GM12801 (cell line): ENCODE measurements around the gene POLA2.

ENCODE experiments used
- TF ChIP-seq, protein P1 (sequence below): IDR thresholded peaks from one replicate; pipeline ENCODE4 v1.5.1; 2011; ENCODE audit warnings: control low read depth; ENCODE audit not compliant: insufficient read length; ENCODE audit errors: extremely low read depth

POLA2 gene

GRCh38 chr11:65226103-65226442 lies 35.7 kb upstream of the POLA2 start:
- TF ChIP-seq, protein P1, sequence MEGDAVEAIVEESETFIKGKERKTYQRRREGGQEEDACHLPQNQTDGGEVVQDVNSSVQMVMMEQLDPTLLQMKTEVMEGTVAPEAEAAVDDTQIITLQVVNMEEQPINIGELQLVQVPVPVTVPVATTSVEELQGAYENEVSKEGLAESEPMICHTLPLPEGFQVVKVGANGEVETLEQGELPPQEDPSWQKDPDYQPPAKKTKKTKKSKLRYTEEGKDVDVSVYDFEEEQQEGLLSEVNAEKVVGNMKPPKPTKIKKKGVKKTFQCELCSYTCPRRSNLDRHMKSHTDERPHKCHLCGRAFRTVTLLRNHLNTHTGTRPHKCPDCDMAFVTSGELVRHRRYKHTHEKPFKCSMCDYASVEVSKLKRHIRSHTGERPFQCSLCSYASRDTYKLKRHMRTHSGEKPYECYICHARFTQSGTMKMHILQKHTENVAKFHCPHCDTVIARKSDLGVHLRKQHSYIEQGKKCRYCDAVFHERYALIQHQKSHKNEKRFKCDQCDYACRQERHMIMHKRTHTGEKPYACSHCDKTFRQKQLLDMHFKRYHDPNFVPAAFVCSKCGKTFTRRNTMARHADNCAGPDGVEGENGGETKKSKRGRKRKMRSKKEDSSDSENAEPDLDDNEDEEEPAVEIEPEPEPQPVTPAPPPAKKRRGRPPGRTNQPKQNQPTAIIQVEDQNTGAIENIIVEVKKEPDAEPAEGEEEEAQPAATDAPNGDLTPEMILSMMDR = no peak

GRCh38 chr11:65227879-65228278 lies 33.9 kb upstream of the POLA2 start:
- TF ChIP-seq, protein P1 = no peak

DNA sequence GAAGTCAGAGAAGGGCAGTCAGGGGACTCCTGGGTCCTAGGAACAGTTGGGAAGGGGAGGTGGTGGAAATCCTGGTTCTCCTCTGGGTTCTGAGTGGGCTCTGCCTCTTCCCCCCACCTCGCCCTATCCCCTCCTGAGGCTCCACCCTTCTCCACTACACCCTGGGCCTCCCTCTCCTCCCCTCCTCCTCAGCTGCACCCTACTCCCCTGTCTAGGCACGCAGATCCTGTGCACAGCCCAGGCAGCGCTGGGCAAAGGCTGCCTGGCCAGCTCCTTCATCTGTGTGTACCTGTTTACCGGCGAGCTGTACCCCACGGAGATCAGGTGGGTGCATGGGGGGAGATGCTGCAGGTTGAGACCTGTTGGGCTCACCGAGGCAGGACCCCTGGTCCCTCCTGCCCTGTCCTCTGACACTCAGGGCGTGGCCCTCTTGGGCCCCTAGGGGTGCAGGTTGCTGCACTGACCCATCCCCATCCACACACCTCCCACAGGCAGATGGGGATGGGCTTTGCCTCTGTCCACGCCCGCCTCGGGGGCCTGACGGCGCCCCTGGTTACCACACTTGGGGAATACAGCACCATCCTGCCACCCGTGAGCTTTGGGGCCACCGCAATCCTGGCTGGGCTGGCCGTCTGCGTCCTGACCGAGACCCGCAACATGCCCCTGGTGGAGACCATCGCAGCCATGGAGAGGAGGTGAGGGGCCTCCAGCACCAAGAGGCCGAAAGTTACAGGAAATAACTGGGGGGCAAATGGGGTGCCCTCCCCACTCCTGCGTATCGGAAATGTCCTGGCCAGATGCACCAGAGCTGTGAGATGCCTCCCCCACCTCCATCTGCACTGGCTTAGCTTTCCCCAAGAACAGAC lies 25.3 kb upstream of the POLA2 start:
- TF ChIP-seq, protein P1 = no peak

DNA sequence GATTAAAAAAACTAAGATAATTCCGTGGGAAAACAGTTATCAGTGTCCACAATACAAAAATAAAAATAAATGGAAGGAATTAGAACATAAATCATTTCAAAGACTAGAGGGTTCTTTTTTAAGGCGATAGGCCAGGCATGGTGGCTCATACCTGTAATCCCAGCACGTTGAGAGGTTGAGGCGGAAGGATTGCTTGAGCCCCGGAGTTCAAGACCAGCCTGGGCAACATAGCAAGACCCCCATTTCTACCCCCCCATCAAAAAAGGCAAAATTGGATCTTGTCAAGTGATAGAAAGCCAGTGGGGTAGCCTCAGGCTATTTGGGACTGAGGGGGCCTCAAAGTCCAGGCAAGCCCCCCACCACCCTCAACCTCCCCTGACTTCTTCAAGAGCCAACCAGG lies 20.6 kb upstream of the POLA2 start:
- TF ChIP-seq, protein P1 = no peak

- TF ChIP-seq, protein P1 = no peak
Observed at GRCh38 chr11:65241692-65242091, 20.1 kb upstream of the POLA2 start.

- TF ChIP-seq, protein P1 = no peak
Observed at GRCh38 chr11:65242389-65242788, 19.4 kb upstream of the POLA2 start.

- TF ChIP-seq, protein P1 = no peak
Observed at GRCh38 chr11:65243797-65244196, 18.0 kb upstream of the POLA2 start.
